GM21381 (cell line): ENCODE results near the gene OLFML1.
"Not testable (repeated sequence)": the region's sequence is repeated elsewhere in the genome, so short reads cannot be mapped to it uniquely, and the experiment has no call there.

Experiments
- ATAC-seq: cut with Tn5 transposase; IDR thresholded peaks from one replicate; pipeline ENCODE4 v1.9.1; 2021; ENCODE audit warnings: mild to moderate bottlenecking, moderate library complexity; ENCODE audit not compliant: unreplicated experiment

The OLFML1 gene

GRCh38 chr11:7511401-7511800, 26.1 kb downstream of the OLFML1 start:
- ATAC-seq, result no peak

- peak; percentile 63 for ATAC-seq
Observed at GRCh38 chr11:7512525-7513233, 27.4 kb downstream of the OLFML1 start.

DNA sequence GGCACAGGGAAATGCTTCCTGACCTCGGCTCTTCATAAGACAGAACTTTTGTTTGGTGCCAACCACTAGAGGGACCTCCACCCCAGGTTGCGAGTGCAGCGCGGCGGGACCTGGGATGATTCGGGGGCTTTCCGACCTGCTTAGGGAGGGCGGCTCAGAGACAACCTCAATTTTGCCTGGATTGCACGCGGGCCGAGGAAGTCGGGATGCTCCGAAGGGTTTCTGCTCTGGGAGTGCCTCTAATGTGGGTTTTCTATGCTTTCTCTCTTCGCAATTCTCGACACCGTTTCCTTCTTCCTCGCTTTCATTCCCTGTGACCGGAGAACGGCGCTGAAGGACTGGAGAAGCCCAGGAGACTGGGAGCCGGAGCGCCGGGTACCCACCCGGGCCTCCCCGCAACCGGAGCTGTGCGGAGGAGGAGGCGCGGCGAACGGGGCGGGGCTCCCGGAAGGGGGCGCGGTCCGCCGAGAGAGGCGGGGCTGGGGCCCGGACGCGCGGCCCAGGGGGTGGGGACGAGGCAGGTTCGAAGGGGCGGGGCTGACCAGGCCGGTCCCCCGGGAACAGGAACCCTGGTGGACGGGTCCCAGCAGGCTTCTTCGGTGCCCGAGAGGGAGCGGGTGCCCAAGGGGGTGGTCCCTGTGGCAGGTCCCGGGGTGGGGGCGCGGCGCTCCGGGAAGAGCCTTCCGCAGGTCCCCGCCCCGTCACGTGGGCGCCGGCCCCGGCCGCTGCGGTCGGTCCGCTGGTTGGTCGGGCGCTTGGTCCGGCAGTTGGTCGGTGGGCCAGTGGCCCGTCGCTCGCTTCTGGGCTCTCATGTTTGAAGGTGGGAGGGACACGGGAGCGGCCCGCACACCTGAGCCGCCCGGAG, 28.2 kb downstream of the OLFML1 start, which contains the start of gene PPFIBP2:
Gene PPFIBP2 (plus strand): TSS at position 766 of the 865 bp plus-strand sequence. CDS start 35,477 bp downstream, outside the sequence.
- peak; percentile 67 for ATAC-seq

DNA sequence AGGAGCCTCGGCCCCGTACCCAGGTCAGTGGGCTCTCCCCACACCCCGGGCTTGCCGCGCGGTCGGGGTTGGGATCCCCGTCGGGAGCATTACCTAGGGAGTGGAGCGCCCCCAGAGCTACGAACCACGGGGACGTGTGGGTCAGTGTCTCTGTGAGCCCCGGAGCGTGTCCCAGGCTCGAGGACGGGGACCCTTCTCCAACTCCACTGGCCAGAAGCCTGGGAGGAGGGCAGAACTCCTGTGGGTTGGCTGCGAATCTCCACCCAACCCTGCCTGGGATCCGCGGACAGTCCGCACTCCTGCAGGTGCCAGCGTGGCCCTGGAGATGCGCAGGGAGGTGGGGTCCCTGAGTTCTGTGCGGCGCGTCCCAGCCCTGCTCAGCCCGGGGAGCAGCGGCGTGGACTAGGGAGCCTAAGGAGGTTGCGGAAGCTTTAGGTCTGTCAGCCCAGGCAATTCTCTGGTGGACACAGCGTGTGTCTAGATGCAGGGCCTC, 28.8 kb downstream of the OLFML1 start:
- peak; percentile 14 for ATAC-seq

GRCh38 chr11:7515447-7515886, 30.2 kb downstream of the OLFML1 start:
- ATAC-seq, result no peak

DNA sequence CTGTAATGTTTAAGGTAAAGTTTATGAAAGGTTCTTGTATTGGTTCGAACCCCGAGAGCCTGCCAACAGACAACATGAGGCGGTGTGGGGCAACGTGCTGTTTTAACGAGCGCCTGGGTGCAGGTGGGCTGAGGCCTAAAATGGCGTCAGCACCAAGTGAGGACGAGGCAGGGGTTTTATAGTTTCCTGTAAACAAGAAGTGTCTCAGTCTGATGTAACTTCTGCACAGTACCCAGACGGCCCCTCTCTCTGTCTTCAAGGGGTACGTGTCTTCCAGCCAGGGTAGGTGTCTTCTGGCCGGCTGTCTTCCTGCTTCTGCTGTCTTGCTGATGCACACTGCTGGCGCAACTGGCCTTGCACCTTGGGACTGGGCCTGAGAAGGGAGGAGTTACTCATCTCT, 31.2 kb downstream of the OLFML1 start:
- no peak for ATAC-seq

DNA sequence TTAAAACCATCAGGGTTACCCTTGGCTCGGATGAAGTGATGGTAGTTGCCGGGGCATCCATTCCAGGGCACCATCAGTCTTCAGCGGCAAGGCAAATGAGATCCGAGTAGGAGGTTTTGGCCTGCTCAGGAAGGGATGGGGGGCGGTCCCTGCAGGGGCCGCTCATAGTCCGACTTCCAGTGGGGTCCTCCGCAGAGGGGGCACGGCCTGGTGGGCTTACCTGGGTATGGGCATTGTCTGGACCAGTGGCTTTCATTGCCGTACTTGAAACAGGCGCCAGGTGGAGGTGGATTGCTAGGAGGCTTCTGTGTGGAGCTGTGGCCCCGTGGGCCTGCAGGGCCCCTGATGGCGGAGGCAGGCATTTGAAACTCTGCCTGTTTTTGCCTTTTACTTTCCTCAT, 32.4 kb downstream of the OLFML1 start:
- not testable (repeated sequence) for ATAC-seq

GRCh38 chr11:7518811-7519562, 33.7 kb downstream of the OLFML1 start:
- ATAC-seq, result no peak

DNA sequence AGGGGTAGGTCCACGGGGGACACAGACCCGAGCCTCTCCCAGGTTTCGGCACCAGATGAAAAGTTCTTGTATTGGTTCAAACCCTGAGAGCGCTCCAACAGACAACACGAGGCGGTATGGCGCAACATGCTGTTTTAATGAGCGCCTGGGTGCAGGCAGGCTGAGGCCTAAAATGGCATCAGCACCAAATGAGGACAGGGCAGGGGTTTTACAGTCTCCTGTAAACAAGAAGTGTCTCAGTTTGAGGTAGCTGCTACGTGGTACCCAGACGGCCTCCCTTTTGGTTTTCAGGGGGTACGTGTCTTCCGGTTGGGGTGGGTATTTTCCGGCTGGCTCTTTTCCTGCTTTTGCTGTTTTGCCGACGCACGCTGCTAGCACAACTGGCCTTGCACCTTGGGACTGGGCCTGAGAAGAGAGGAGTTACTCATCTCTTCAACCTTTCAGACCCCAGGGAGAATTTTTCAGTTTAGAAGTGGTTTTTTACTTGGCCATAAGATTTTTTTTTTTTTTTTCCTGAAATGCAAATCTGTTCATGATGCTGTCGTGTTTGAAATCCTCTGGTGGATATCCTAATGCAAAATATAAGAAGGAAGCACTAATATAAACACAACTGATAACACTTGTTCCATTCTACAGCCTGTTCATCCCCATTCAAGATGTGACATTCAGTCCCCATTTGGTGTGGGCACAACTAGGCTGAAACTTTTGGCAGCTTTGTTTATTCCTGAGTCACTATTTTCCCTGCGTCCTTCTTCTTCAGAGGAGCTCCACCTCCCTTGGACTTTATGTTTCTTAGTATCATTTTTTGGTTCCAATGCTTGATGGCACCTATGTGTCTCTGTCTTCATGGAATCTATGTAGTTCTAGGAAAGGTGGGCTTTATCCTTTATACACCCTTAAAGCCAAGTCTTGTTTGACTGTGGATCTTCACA, 35.0 kb downstream of the OLFML1 start:
- ATAC-seq, result peak; percentile 55

- ATAC-seq, result peak; percentile 80
Observed at GRCh38 chr11:7520981-7521487, 35.7 kb downstream of the OLFML1 start.

DNA sequence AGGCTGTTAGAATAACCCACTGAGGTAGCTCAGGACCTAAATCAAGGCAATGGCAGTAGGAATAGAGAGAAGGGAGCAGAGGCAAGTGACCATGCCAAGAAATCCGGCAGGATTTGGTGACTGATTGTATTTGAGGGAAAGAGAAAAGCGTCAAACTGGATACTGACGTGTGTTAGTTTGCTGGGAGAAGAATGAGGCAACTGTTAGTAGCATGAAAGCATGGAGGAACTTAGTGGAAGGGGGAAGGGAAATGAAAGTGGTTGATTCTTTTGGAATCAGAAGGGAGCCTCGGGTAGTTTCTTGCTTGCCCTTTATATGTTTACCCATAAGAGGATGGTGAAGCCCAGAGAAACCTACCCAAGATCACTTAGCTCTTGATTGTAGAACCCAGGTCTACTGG, 36.8 kb downstream of the OLFML1 start:
- ATAC-seq, result no peak

DNA sequence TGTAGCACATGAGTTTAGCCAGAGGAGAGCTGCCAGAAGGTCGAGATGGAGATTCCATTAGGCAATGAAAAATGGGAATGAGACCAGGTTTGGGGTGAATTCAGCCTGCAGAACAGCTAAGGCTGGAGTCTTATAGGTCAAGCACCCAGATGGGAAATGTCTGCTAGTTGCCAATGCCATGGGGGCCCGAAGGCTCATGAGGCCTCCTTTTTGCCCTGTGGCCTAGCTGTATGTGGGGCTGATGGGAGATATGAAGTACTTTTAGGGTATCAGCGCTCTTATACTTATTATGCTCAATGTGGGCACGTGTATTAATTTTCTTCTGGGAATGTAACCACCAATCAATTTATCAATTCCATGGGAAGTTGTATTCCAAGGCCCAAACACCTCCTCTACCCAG, 37.2 kb downstream of the OLFML1 start:
- no peak for ATAC-seq

DNA sequence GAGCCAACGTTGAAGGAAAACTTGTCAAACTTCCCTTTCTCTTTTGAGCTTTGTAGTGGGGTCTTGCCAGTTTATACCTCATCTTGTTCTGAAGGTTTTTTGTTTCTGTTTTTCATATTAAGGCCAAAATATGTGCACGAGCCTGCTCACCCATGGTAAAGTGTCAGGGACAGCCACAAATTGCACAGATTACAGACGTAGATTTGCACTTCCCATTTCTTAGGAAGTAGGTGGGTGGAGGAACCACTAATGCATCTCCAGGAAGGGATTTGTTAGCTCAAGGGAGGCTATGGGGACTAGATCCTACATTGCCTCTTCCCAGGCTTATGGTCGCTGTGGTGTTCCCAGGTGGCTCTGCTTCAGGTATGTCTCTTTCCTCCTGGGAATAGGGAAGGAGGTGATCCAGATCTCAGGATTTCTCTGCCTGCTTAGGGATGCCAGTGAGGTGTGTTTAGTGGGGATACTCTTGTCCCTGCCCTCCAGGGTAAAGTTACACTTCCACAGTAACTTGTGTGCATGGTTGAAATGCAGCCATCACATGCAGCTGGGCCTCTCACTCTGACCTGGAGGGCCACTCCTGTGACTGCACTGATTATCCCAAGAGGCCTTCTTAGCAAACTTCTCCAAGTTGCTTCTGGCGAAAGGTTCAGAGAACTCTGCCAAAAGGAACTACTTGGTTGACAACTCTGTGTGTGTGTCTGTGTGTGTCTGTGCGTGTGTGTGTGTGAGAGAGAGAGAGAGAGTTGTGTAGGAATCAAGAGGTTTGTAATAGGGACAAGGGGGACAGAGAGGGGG, 38.3 kb downstream of the OLFML1 start:
- ATAC-seq, result no peak

GRCh38 chr11:7524462-7525235, 39.3 kb downstream of the OLFML1 start:
- no peak for ATAC-seq

DNA sequence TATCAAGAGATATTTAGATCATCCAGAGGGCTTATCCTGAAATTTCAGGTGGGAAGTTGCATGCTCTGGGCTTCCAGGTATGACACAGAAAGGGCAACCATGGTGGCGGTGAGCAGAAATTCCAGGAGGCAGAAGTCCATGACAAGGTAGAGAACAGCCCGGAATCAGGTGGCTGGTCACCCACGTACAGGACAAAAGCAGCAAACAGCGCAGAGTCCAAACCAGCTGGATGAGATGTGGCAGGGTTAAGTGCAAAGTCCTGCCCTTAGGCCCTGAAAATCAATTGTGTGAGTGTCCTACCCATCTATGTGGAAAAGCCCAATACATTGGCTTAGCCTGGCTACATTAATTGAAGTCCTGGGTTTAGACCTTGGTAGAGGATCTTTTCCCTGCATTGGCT, 40.1 kb downstream of the OLFML1 start:
- no peak for ATAC-seq

GRCh38 chr11:7527029-7527428, 41.7 kb downstream of the OLFML1 start:
- no peak for ATAC-seq

GRCh38 chr11:7528514-7529049, 43.3 kb downstream of the OLFML1 start:
- ATAC-seq, result no peak
